OCI-LY1 (cell line): ENCODE measurements around the gene TMEM119.

Experiments used
- EZH2 ChIP-seq: fragments of 200-600 bp; sonication (generic), shearing (Covaris generic); IDR thresholded peaks from 2 replicates; pipeline ENCODE4 v1.8.0; 2017; ENCODE audit warnings: borderline replicate concordance, mixed run types, mild to moderate bottlenecking, antibody characterized with exemption, low read length, moderate library complexity, mixed read lengths
- TF ChIP-seq, protein P1 (sequence below): fragments of 200-600 bp; sonication (generic), shearing (Covaris generic); IDR thresholded peaks from 2 replicates; pipeline ENCODE4 v1.5.1; 2017; ENCODE audit warnings: mild to moderate bottlenecking, antibody characterized with exemption, low read length, moderate library complexity, mixed read lengths

DNA sequence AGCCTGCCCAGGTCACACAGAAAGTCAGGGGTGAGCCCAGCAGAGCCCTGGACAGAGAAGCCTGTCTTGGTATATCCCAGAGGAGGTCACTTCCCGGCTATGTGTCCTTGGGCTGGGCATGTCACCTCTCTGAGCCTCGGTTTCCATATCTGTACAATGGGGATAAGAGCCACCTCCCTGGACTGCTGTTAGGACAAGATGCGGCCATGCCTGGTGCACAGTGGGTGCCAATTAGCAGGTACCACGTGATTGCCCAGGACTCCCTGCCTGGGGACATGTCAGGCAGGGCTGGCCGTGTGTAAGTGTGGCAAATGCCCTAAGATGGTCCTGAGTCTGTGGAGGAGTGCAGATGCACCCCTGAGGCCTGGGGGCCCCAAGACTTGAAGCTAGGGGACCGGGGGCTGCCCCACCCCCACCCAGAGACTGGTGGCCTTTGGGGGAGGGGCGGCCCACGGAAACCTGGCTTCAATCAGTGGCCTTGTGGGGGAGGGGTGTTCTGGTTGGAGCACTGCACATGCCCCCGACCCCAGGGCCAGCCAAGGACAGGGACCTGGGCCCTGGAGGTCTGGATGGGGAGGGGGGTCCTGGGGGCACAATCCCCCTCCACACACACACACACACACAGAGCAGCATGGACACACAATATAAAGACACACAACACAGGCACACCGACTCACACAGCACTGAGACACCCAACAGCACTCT, 878 bp downstream of the TMEM119 start:
- TF ChIP-seq, protein P1, sequence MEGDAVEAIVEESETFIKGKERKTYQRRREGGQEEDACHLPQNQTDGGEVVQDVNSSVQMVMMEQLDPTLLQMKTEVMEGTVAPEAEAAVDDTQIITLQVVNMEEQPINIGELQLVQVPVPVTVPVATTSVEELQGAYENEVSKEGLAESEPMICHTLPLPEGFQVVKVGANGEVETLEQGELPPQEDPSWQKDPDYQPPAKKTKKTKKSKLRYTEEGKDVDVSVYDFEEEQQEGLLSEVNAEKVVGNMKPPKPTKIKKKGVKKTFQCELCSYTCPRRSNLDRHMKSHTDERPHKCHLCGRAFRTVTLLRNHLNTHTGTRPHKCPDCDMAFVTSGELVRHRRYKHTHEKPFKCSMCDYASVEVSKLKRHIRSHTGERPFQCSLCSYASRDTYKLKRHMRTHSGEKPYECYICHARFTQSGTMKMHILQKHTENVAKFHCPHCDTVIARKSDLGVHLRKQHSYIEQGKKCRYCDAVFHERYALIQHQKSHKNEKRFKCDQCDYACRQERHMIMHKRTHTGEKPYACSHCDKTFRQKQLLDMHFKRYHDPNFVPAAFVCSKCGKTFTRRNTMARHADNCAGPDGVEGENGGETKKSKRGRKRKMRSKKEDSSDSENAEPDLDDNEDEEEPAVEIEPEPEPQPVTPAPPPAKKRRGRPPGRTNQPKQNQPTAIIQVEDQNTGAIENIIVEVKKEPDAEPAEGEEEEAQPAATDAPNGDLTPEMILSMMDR: no peak
- no peak for TF ChIP-seq EZH2
